Stomach (tissue), 4 donors: ENCODE results near the gene OR2J3.

Experiments
- EP300 ChIP-seq: sonication (generic); formaldehyde crosslinking; IDR thresholded peaks from one replicate; pipeline ENCODE4 v1.6.1; 2017; ENCODE audit warnings: antibody characterized with exemption
- POLR2A ChIP-seq, 4 donors: fragments of 450-650 bp; IDR thresholded peaks; one replicate each; pipeline ENCODE4 v1.6.1; 2016; ENCODE audit warnings: antibody characterized with exemption in 4 of 4, control low read depth in 2 of 4, mild to moderate bottlenecking in 1 of 4, moderate library complexity in 1 of 4
- POLR2AphosphoS5 ChIP-seq, 3 donors: sonication (generic); formaldehyde crosslinking; IDR thresholded peaks; one replicate each; pipeline ENCODE4 v1.6.1; 2016; ENCODE audit warnings: antibody characterized with exemption in 3 of 3
- TF ChIP-seq, protein P1 (sequence below), 7 experiments: fragments of 450-650 bp in 4 of 7; fragments of 200-600 bp in 3 of 7; sonication (generic) in 3 of 7; IDR thresholded peaks; one replicate each; pipeline ENCODE4 v1.5.1; 2016 to 2019; ENCODE audit warnings: antibody characterized with exemption in 7 of 7, control low read depth in 2 of 7, mild to moderate bottlenecking in 1 of 7

DNA sequence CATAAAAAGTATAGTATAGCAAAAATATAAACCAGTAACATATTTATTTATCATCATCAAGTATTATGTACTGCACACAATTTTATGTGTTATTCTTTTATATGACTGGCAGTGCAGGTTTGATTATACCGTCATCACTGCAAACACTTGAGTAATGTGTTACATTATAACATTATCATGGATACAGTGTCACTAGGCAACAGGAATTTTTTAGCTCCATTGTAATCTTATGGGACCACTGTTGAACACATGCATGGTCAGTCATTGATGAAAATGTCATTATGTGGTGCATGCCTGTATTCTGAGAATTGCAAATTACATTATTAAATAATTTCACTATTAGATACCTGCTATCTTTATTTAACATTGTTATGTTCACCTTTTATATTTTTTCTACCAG is 33.7 kb downstream of the OR2J3 start:
- TF ChIP-seq POLR2A (IDR thresholded peaks at IDR 0.05) (no peak), EP300 (no peak), POLR2AphosphoS5 (IDR thresholded peaks at IDR 0.05) (no peak)
- TF ChIP-seq, protein P1, sequence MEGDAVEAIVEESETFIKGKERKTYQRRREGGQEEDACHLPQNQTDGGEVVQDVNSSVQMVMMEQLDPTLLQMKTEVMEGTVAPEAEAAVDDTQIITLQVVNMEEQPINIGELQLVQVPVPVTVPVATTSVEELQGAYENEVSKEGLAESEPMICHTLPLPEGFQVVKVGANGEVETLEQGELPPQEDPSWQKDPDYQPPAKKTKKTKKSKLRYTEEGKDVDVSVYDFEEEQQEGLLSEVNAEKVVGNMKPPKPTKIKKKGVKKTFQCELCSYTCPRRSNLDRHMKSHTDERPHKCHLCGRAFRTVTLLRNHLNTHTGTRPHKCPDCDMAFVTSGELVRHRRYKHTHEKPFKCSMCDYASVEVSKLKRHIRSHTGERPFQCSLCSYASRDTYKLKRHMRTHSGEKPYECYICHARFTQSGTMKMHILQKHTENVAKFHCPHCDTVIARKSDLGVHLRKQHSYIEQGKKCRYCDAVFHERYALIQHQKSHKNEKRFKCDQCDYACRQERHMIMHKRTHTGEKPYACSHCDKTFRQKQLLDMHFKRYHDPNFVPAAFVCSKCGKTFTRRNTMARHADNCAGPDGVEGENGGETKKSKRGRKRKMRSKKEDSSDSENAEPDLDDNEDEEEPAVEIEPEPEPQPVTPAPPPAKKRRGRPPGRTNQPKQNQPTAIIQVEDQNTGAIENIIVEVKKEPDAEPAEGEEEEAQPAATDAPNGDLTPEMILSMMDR (IDR thresholded peaks at IDR 0.05), result no peak
